ENCODE results near the gene HOTAIR.

GRCh38 chr12:53983950-53984572 is 9.3 kb upstream of the HOTAIR start:
- TF ChIP-seq ZC3H10 (CRISPR knock-in tag; IDR thresholded peaks at IDR 0.05) (no peak), ISL1 (CRISPR knock-in tag; IDR thresholded peaks at IDR 0.05) (no peak), RARB (CRISPR knock-in tag; IDR thresholded peaks at IDR 0.05) (no peak), ZNF70 (CRISPR knock-in tag; IDR thresholded peaks at IDR 0.05) (no peak), ZFP30 (CRISPR knock-in tag; IDR thresholded peaks at IDR 0.05) (no peak), ZNF565 (CRISPR knock-in tag; conservative IDR thresholded peaks at IDR 0.05; ENCODE audit: low read depth) (no peak), ZFP3 (CRISPR knock-in tag; IDR thresholded peaks at IDR 0.05) (no peak), PATZ1 (CRISPR knock-in tag; IDR thresholded peaks at IDR 0.05; ENCODE audit: borderline replicate concordance) (no peak), TOX (CRISPR knock-in tag; IDR thresholded peaks at IDR 0.05; ENCODE audit: borderline replicate concordance) (no peak), OSR1 (CRISPR knock-in tag; IDR thresholded peaks at IDR 0.05) (no peak), BACH2 (CRISPR knock-in tag; IDR thresholded peaks at IDR 0.05; ENCODE audit: borderline replicate concordance) (no peak), CSRNP3 (CRISPR knock-in tag; IDR thresholded peaks at IDR 0.05) (no peak)
- TF ChIP-seq, protein P1, sequence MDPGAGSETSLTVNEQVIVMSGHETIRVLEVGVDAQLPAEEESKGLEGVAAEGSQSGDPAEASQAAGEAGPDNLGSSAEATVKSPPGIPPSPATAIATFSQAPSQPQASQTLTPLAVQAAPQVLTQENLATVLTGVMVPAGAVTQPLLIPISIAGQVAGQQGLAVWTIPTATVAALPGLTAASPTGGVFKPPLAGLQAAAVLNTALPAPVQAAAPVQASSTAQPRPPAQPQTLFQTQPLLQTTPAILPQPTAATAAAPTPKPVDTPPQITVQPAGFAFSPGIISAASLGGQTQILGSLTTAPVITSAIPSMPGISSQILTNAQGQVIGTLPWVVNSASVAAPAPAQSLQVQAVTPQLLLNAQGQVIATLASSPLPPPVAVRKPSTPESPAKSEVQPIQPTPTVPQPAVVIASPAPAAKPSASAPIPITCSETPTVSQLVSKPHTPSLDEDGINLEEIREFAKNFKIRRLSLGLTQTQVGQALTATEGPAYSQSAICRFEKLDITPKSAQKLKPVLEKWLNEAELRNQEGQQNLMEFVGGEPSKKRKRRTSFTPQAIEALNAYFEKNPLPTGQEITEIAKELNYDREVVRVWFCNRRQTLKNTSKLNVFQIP (CRISPR knock-in tag; IDR thresholded peaks at IDR 0.05; ENCODE audit: borderline replicate concordance, low read depth), result no peak
- TF ChIP-seq, protein P2, sequence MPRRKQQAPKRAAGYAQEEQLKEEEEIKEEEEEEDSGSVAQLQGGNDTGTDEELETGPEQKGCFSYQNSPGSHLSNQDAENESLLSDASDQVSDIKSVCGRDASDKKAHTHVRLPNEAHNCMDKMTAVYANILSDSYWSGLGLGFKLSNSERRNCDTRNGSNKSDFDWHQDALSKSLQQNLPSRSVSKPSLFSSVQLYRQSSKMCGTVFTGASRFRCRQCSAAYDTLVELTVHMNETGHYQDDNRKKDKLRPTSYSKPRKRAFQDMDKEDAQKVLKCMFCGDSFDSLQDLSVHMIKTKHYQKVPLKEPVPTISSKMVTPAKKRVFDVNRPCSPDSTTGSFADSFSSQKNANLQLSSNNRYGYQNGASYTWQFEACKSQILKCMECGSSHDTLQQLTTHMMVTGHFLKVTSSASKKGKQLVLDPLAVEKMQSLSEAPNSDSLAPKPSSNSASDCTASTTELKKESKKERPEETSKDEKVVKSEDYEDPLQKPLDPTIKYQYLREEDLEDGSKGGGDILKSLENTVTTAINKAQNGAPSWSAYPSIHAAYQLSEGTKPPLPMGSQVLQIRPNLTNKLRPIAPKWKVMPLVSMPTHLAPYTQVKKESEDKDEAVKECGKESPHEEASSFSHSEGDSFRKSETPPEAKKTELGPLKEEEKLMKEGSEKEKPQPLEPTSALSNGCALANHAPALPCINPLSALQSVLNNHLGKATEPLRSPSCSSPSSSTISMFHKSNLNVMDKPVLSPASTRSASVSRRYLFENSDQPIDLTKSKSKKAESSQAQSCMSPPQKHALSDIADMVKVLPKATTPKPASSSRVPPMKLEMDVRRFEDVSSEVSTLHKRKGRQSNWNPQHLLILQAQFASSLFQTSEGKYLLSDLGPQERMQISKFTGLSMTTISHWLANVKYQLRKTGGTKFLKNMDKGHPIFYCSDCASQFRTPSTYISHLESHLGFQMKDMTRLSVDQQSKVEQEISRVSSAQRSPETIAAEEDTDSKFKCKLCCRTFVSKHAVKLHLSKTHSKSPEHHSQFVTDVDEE (CRISPR knock-in tag; IDR thresholded peaks at IDR 0.05), result no peak
